ENCODE measurements around the gene ARID5B.

Gene ARID5B

GRCh38 chr10:62098278-62099121, 197.0 kb downstream of the ARID5B start:
- DNase-seq (ENCODE audit: insufficient read length, low spot score) (no peak), FAIRE-seq (no peak)

GRCh38 chr10:62099299-62099698, 197.8 kb downstream of the ARID5B start:
- TF ChIP-seq POU2F2 (IDR thresholded peaks at IDR 0.05; ENCODE audit: low read depth, low read length) (no peak), POLR2AphosphoS5 (IDR thresholded peaks at IDR 0.05; ENCODE audit: low read depth, low read length) (no peak), POLR2A (IDR thresholded peaks at IDR 0.05; ENCODE audit: low read depth, low read length) (no peak), PAX5 (IDR thresholded peaks at IDR 0.05; ENCODE audit: insufficient read depth, low read length, severe bottlenecking) (no peak), TAF1 (IDR thresholded peaks at IDR 0.05; ENCODE audit: low read depth, low read length) (no peak), SPI1 (IDR thresholded peaks at IDR 0.05; ENCODE audit: low read depth, low read length) (no peak; the same call in 1 of the 2 replicates)
- DNase-seq (ENCODE audit: insufficient read length, low spot score) (no peak), FAIRE-seq (no peak)

More at GRCh38 chr10:62098278-62099121, 197.0 kb downstream of the ARID5B start:
- no peak for TF ChIP-seq POLR2AphosphoS5 (IDR thresholded peaks at IDR 0.05; ENCODE audit: low read depth, low read length)
- TF ChIP-seq POU2F2 (IDR thresholded peaks at IDR 0.05; ENCODE audit: low read depth, low read length) = no peak
- no peak for TF ChIP-seq SPI1 (IDR thresholded peaks at IDR 0.05; ENCODE audit: low read depth, low read length)
- TF ChIP-seq PAX5 (IDR thresholded peaks at IDR 0.05; ENCODE audit: insufficient read depth, low read length, severe bottlenecking) = no peak
- TF ChIP-seq TAF1 (IDR thresholded peaks at IDR 0.05; ENCODE audit: low read depth, low read length) = no peak
- TF ChIP-seq POLR2A (IDR thresholded peaks at IDR 0.05; ENCODE audit: low read depth, low read length) = no peak

GRCh38 chr10:62103857-62104256, 202.4 kb downstream of the ARID5B start:
- FAIRE-seq = no peak
- no peak for DNase-seq (ENCODE audit: insufficient read length, low spot score)
- TF ChIP-seq POLR2A (IDR thresholded peaks at IDR 0.05; ENCODE audit: low read depth, low read length) (no peak), SPI1 (IDR thresholded peaks at IDR 0.05; ENCODE audit: low read depth, low read length) (no peak), PAX5 (IDR thresholded peaks at IDR 0.05; ENCODE audit: insufficient read depth, low read length, severe bottlenecking) (no peak), POU2F2 (IDR thresholded peaks at IDR 0.05; ENCODE audit: low read depth, low read length) (no peak), POLR2AphosphoS5 (IDR thresholded peaks at IDR 0.05; ENCODE audit: low read depth, low read length) (no peak), TAF1 (IDR thresholded peaks at IDR 0.05; ENCODE audit: low read depth, low read length) (no peak)

GRCh38 chr10:62106929-62107519, 205.5 kb downstream of the ARID5B start:
- TF ChIP-seq SPI1 (IDR thresholded peaks at IDR 0.05; ENCODE audit: low read depth, low read length) (no peak), POLR2AphosphoS5 (IDR thresholded peaks at IDR 0.05; ENCODE audit: low read depth, low read length) (no peak), POU2F2 (IDR thresholded peaks at IDR 0.05; ENCODE audit: low read depth, low read length) (no peak), TAF1 (IDR thresholded peaks at IDR 0.05; ENCODE audit: low read depth, low read length) (no peak), POLR2A (IDR thresholded peaks at IDR 0.05; ENCODE audit: low read depth, low read length) (no peak), PAX5 (IDR thresholded peaks at IDR 0.05; ENCODE audit: insufficient read depth, low read length, severe bottlenecking) (no peak)
- no peak for FAIRE-seq
- DNase-seq (ENCODE audit: insufficient read length, low spot score) = no peak

GRCh38 chr10:62108759-62109586, 207.5 kb downstream of the ARID5B start:
- FAIRE-seq = peak; percentile 77
- no peak for TF ChIP-seq POU2F2 (IDR thresholded peaks at IDR 0.05; ENCODE audit: low read depth, low read length)
- TF ChIP-seq TAF1 (IDR thresholded peaks at IDR 0.05; ENCODE audit: low read depth, low read length) = no peak
- no peak for TF ChIP-seq PAX5 (IDR thresholded peaks at IDR 0.05; ENCODE audit: insufficient read depth, low read length, severe bottlenecking)
- TF ChIP-seq POLR2AphosphoS5 (IDR thresholded peaks at IDR 0.05; ENCODE audit: low read depth, low read length) = no peak
- no peak for TF ChIP-seq SPI1 (IDR thresholded peaks at IDR 0.05; ENCODE audit: low read depth, low read length)
- TF ChIP-seq POLR2A (IDR thresholded peaks at IDR 0.05; ENCODE audit: low read depth, low read length) = no peak

GRCh38 chr10:62109587-62110293, 208.2 kb downstream of the ARID5B start:
- TF ChIP-seq SPI1 (IDR thresholded peaks at IDR 0.05; ENCODE audit: low read depth, low read length) (peak; percentile 97), POLR2AphosphoS5 (IDR thresholded peaks at IDR 0.05; ENCODE audit: low read depth, low read length) (no peak)
- DNase-seq (ENCODE audit: insufficient read length, low spot score) (no peak), FAIRE-seq (peak; percentile 62)

More at GRCh38 chr10:62108759-62109586, 207.5 kb downstream of the ARID5B start:
- no peak for DNase-seq (ENCODE audit: insufficient read length, low spot score)

GRCh38 chr10:62112300-62112699, 210.8 kb downstream of the ARID5B start:
- no peak for TF ChIP-seq PAX5 (IDR thresholded peaks at IDR 0.05; ENCODE audit: insufficient read depth, low read length, severe bottlenecking)
- no peak for TF ChIP-seq POLR2A (IDR thresholded peaks at IDR 0.05; ENCODE audit: low read depth, low read length)
- no peak for TF ChIP-seq TAF1 (IDR thresholded peaks at IDR 0.05; ENCODE audit: low read depth, low read length)
- TF ChIP-seq POU2F2 (IDR thresholded peaks at IDR 0.05; ENCODE audit: low read depth, low read length) = no peak
- TF ChIP-seq POLR2AphosphoS5 (IDR thresholded peaks at IDR 0.05; ENCODE audit: low read depth, low read length) = no peak
- no peak for TF ChIP-seq SPI1 (IDR thresholded peaks at IDR 0.05; ENCODE audit: low read depth, low read length)
- no peak for DNase-seq (ENCODE audit: insufficient read length, low spot score)
- FAIRE-seq = no peak

- FAIRE-seq = no peak
- DNase-seq (ENCODE audit: insufficient read length, low spot score) = no peak
- no peak for TF ChIP-seq PAX5 (IDR thresholded peaks at IDR 0.05; ENCODE audit: insufficient read depth, low read length, severe bottlenecking)
- no peak for TF ChIP-seq SPI1 (IDR thresholded peaks at IDR 0.05; ENCODE audit: low read depth, low read length)
- TF ChIP-seq TAF1 (IDR thresholded peaks at IDR 0.05; ENCODE audit: low read depth, low read length) = no peak
- TF ChIP-seq POLR2AphosphoS5 (IDR thresholded peaks at IDR 0.05; ENCODE audit: low read depth, low read length) = no peak
These were observed 211.5 kb downstream of the ARID5B start for GRCh38 chr10:62112963-62113362.

Measured in GM12891 (cell line).